Peyer's patch (tissue), 4 donors: ENCODE measurements around the gene LRRN2. TPM values are rescaled to one million over a fixed set of nuclear protein-coding genes. Genes with fewer than 3 reads are reported as not detected.

Experiments used
- DNase-seq, 3 donors: peaks; one replicate each; pipeline ENCODE4 v3.0.0-alpha.2; 2017 to 2019
- H3K27ac ChIP-seq, 4 donors: fragments of 200-600 bp; sonication (generic); one replicate each; pipeline ENCODE4 v1.5.1; 2016 to 2019
- H3K27me3 ChIP-seq, 2 donors: fragments of 200-600 bp; sonication (generic); one replicate each; pipeline ENCODE4 v1.5.1; 2019
- H3K36me3 ChIP-seq, 3 donors: fragments of 200-600 bp; sonication (generic); one replicate each; pipeline ENCODE4 v1.5.1; 2016 to 2019
- H3K4me1 ChIP-seq, 4 donors: fragments of 200-600 bp; sonication (generic); one replicate each; pipeline ENCODE4 v1.5.1; 2016 to 2019
- H3K4me3 ChIP-seq, 4 donors: fragments of 200-600 bp; sonication (generic); 1 replicate in 3 of 4; 2 replicates in 1 of 4; pipeline ENCODE4 v1.5.1; 2016 to 2019; ENCODE audit warnings: mild to moderate bottlenecking in 1 of 4
- H3K9me3 ChIP-seq, 4 donors: fragments of 200-600 bp; sonication (generic); one replicate each; pipeline ENCODE4 v1.5.1; 2016 to 2019; ENCODE audit warnings: mild to moderate bottlenecking in 1 of 4
- CTCF ChIP-seq, 6 experiments: fragments of 450-650 bp in 4 of 6; fragments of 200-600 bp in 2 of 6; sonication (generic) in 1 of 6; IDR thresholded peaks; one replicate each; pipeline ENCODE4 v1.5.1; 2017 to 2019; ENCODE audit warnings: antibody characterized with exemption in 6 of 6, mild to moderate bottlenecking in 3 of 6, moderate library complexity in 1 of 6
- POLR2A ChIP-seq, 2 donors: fragments of 450-650 bp; IDR thresholded peaks; one replicate each; pipeline ENCODE4 v1.5.1; 2017; ENCODE audit warnings: antibody characterized with exemption in 2 of 2, mild to moderate bottlenecking in 2 of 2, moderate library complexity in 2 of 2
- total RNA-seq, 4 donors: library from RNA; depleted of rRNA; stranded (reverse); fragments of >200 nt; gene quantifications; one replicate each; pipeline ENCODE4 v1.1.0, GENCODE V29; 2016

The LRRN2 gene
- total RNA-seq, 4 donors from 2014 or later, result 0.66 to 1.6 (median 0.70) TPM; not detected in 1

- Histone ChIP-seq H3K4me3 (no peak overlapping the region), H3K27me3 (no peaks in the 10 kb centered on the region), H3K27ac (no peak overlapping the region), H3K36me3 (no peaks in the 10 kb centered on the region), H3K9me3 (no peaks in the 10 kb centered on the region), H3K4me1 (no peaks in the 10 kb centered on the region)
- TF ChIP-seq CTCF (IDR thresholded peaks at IDR 0.05) (no peak), POLR2A (IDR thresholded peaks at IDR 0.05) (no peak)
- DNase-seq, result no peak
Observed at GRCh38 chr1:204647805-204648153, 37.8 kb downstream of the LRRN2 start.

- DNase-seq, result no peak
- Histone ChIP-seq H3K27me3 (no peaks in the 10 kb centered on the region), H3K4me1 (no peaks in the 10 kb centered on the region), H3K36me3 (no peaks in the 10 kb centered on the region), H3K4me3 (no peak overlapping the region), H3K27ac (no peak overlapping the region), H3K9me3 (no peaks in the 10 kb centered on the region)
- TF ChIP-seq POLR2A (IDR thresholded peaks at IDR 0.05) (no peak), CTCF (IDR thresholded peaks at IDR 0.05) (no peak)
Observed at GRCh38 chr1:204647114-204647804, 38.3 kb downstream of the LRRN2 start.

- TF ChIP-seq POLR2A (IDR thresholded peaks at IDR 0.05), result no peak
- TF ChIP-seq CTCF (IDR thresholded peaks at IDR 0.05), result no peak
- no peaks in the 10 kb centered on the region for H3K9me3 ChIP-seq
- DNase-seq, result no peak
- H3K27ac ChIP-seq, result no peak overlapping the region
- H3K4me1 ChIP-seq, result no peaks in the 10 kb centered on the region
- no peak overlapping the region for H3K4me3 ChIP-seq
- H3K27me3 ChIP-seq, result no peaks in the 10 kb centered on the region
- no peaks in the 10 kb centered on the region for H3K36me3 ChIP-seq
Observed at GRCh38 chr1:204645666-204646065, 39.9 kb downstream of the LRRN2 start.

GRCh38 chr1:204645251-204645650 is 40.3 kb downstream of the LRRN2 start:
- no peak overlapping the region for H3K27ac ChIP-seq
- no peaks in the 10 kb centered on the region for H3K9me3 ChIP-seq
- no peak for DNase-seq
- TF ChIP-seq POLR2A (IDR thresholded peaks at IDR 0.05), result no peak
- TF ChIP-seq CTCF (IDR thresholded peaks at IDR 0.05), result no peak
- H3K27me3 ChIP-seq, result no peaks in the 10 kb centered on the region
- H3K36me3 ChIP-seq, result no peaks in the 10 kb centered on the region
- no peaks in the 10 kb centered on the region for H3K4me1 ChIP-seq
- H3K4me3 ChIP-seq, result no peak overlapping the region

GRCh38 chr1:204643503-204643902 is 42.0 kb downstream of the LRRN2 start:
- TF ChIP-seq POLR2A (IDR thresholded peaks at IDR 0.05), result no peak
- no peak for TF ChIP-seq CTCF (IDR thresholded peaks at IDR 0.05)
- no peak for DNase-seq
- Histone ChIP-seq H3K9me3 (no peaks in the 10 kb centered on the region), H3K4me1 (no peaks in the 10 kb centered on the region), H3K36me3 (no peaks in the 10 kb centered on the region), H3K4me3 (no peak overlapping the region), H3K27ac (no peak overlapping the region), H3K27me3 (no peaks in the 10 kb centered on the region)

- no peaks in the 10 kb centered on the region for H3K36me3 ChIP-seq
- no peak overlapping the region for H3K4me3 ChIP-seq
- TF ChIP-seq CTCF (IDR thresholded peaks at IDR 0.05) (no peak), POLR2A (IDR thresholded peaks at IDR 0.05) (no peak)
- no peaks in the 10 kb centered on the region for H3K9me3 ChIP-seq
- H3K4me1 ChIP-seq, result peaks cover 0 to 3% (median 0%) of the 10 kb centered on the region in 4 donors
- no peak overlapping the region for H3K27ac ChIP-seq
- no peak for DNase-seq
- H3K27me3 ChIP-seq, result no peaks in the 10 kb centered on the region
Observed at GRCh38 chr1:204641936-204642335, 43.6 kb downstream of the LRRN2 start.
